Stromal cell of bone marrow (primary cell): ENCODE measurements around the gene COQ8B.

Experiments
- DNase-seq: peaks from one replicate; pipeline ENCODE4 v3.0.0-alpha.2; 2012; ENCODE audit warnings: low read depth

The COQ8B gene

GRCh38 chr19:40717880-40718773, 1.4 kb upstream of the COQ8B start:
- no peak for DNase-seq

GRCh38 chr19:40717325-40717879, 716 bp upstream of the COQ8B start:
- DNase-seq: no peak

GRCh38 chr19:40716031-40716481, 630 bp downstream of the COQ8B start:
- no peak for DNase-seq

GRCh38 chr19:40714441-40715299, 2.0 kb downstream of the COQ8B start:
- peak; percentile 85 for DNase-seq

- no peak for DNase-seq
These were observed 2.7 kb downstream of the COQ8B start for GRCh38 chr19:40713939-40714338.

- DNase-seq: no peak
These were observed 6.9 kb downstream of the COQ8B start for GRCh38 chr19:40709817-40710216.

GRCh38 chr19:40707615-40708014, 9.1 kb downstream of the COQ8B start:
- DNase-seq: no peak

- DNase-seq: no peak
These were observed 10.6 kb downstream of the COQ8B start for GRCh38 chr19:40705950-40706619.

- DNase-seq: peak; percentile 59
These were observed 11.4 kb downstream of the COQ8B start for GRCh38 chr19:40705362-40705651.

- DNase-seq: no peak
These were observed 12.0 kb downstream of the COQ8B start for GRCh38 chr19:40704491-40705361.

GRCh38 chr19:40703029-40703755, 13.5 kb downstream of the COQ8B start:
- no peak for DNase-seq

GRCh38 chr19:40702337-40703012, 14.2 kb downstream of the COQ8B start:
- no peak for DNase-seq

GRCh38 chr19:40701758-40702157, 14.9 kb downstream of the COQ8B start:
- DNase-seq: no peak

GRCh38 chr19:40700083-40700482, 16.6 kb downstream of the COQ8B start:
- no peak for DNase-seq

GRCh38 chr19:40697007-40697406, 19.7 kb downstream of the COQ8B start:
- DNase-seq: no peak

- DNase-seq: no peak
These were observed 20.8 kb downstream of the COQ8B start for GRCh38 chr19:40695881-40696280.

GRCh38 chr19:40693896-40694295, 22.8 kb downstream of the COQ8B start:
- DNase-seq: no peak

- DNase-seq: no peak
These were observed 23.4 kb downstream of the COQ8B start for GRCh38 chr19:40693150-40693788.

- no peak for DNase-seq
These were observed 24.5 kb downstream of the COQ8B start for GRCh38 chr19:40692212-40692551.
